PC-9 (cell line): ENCODE measurements around the gene LINC00237. TPM values are rescaled to one million over a fixed set of nuclear protein-coding genes. Genes with fewer than 3 reads are reported as not detected.

ENCODE experiments used
- BruUV-seq: library from RNA; stranded (reverse); fragments of 400-500 nt; replicated peaks from 2 replicates; lab custom pipeline; 2021; lab: Mats Ljungman, UMichigan
- CTCF ChIA-PET: fragments of 300-600 bp; sonication (Branson Sonifier 250); formaldehyde crosslinking; loops from one replicate; lab custom pipeline; 2022; ENCODE audit warnings: antibody characterized with exemption; lab: Charles Lee
- POLR2A ChIA-PET: fragments of 300-600 bp; sonication (Branson Sonifier 250); formaldehyde crosslinking; loops from one replicate; lab custom pipeline; 2022; ENCODE audit warnings: antibody characterized with exemption; ENCODE audit not compliant: unreplicated experiment; lab: Charles Lee
- DNase-seq, 2 experiments: peaks; one replicate each; pipeline versions ENCODE4 v3.0.0 to v3.0.0-alpha.2; 2015 to 2022; ENCODE audit warnings: mixed read lengths in 1 of 2
- H2AFZ ChIP-seq: fragments of 200-600 bp; sonication (generic); 2 replicates; pipeline ENCODE4 v1.8.1; 2017; ENCODE audit warnings: antibody characterized with exemption
- H3F3A ChIP-seq: fragments of 200-600 bp; sonication (generic); 2 replicates; pipeline ENCODE4 v1.8.1; 2017; ENCODE audit warnings: antibody characterized with exemption, mild to moderate bottlenecking, low read depth; ENCODE audit not compliant: insufficient read depth
- H3K27ac ChIP-seq: fragments of 200-600 bp; sonication (generic); 2 replicates; pipeline ENCODE4 v1.6.1; 2016; ENCODE audit warnings: mixed run types
- H3K27me3 ChIP-seq: fragments of 200-600 bp; sonication (generic); 2 replicates; pipeline ENCODE4 v1.6.1; 2016; ENCODE audit warnings: low read depth, mixed run types; ENCODE audit not compliant: insufficient read depth
- H3K36me3 ChIP-seq: fragments of 200-600 bp; sonication (generic); 2 replicates; pipeline ENCODE4 v1.6.1; 2016; ENCODE audit warnings: low read depth, mixed run types
- H3K4me1 ChIP-seq: fragments of 200-600 bp; sonication (generic); replicated peaks from 2 replicates; pipeline ENCODE4 v1.6.1; 2016; ENCODE audit warnings: mixed run types; ENCODE audit not compliant: insufficient read depth
- H3K4me2 ChIP-seq: fragments of 200-600 bp; sonication (generic); 2 replicates; pipeline ENCODE4 v1.6.1; 2017; ENCODE audit warnings: mixed run types
- H3K4me3 ChIP-seq: fragments of 200-600 bp; sonication (generic); 2 replicates; pipeline ENCODE4 v1.6.1; 2016; ENCODE audit warnings: mixed run types
- H3K79me2 ChIP-seq: fragments of 200-600 bp; sonication (generic); 2 replicates; pipeline ENCODE4 v1.6.1; 2017; ENCODE audit warnings: low read depth, mixed run types
- H3K9me2 ChIP-seq: fragments of 200-600 bp; sonication (generic); 2 replicates; pipeline ENCODE4 v1.8.1; 2017; ENCODE audit warnings: mild to moderate bottlenecking; ENCODE audit not compliant: insufficient read depth
- H3K9me3 ChIP-seq: fragments of 200-600 bp; sonication (generic); 2 replicates; pipeline ENCODE4 v1.8.1; 2016; ENCODE audit warnings: low read depth; ENCODE audit not compliant: insufficient read depth
- H4K20me1 ChIP-seq: fragments of 200-600 bp; sonication (generic); 2 replicates; pipeline ENCODE4 v1.8.1; 2017; ENCODE audit not compliant: insufficient read depth
- EZH2 ChIP-seq: fragments of 200-600 bp; sonication (generic); IDR thresholded peaks from 2 replicates; pipeline ENCODE4 v1.8.0; 2017; ENCODE audit warnings: antibody characterized with exemption, low read depth
- intact Hi-C: fragments of 100-400 bp; cut with micrococcal nuclease; formaldehyde crosslinking; loops from one replicate; pipeline ENCODE4 v1.10.0; 2022; ENCODE audit not compliant: unreplicated experiment
- total RNA-seq: library from RNA; stranded (reverse); gene quantifications from 2 replicates; pipeline ENCODE4 v1.2.3, GENCODE V29; 2021
- TF ChIP-seq, protein P1 (sequence below): fragments of 200-600 bp; sonication (generic); conservative IDR thresholded peaks from 2 replicates; pipeline ENCODE4 v1.6.1; 2017; ENCODE audit warnings: mixed run types, antibody characterized with exemption, mild to moderate bottlenecking, moderate library complexity

The LINC00237 gene
- total RNA-seq, 1 experiment from 2014 or later: not detected

DNA sequence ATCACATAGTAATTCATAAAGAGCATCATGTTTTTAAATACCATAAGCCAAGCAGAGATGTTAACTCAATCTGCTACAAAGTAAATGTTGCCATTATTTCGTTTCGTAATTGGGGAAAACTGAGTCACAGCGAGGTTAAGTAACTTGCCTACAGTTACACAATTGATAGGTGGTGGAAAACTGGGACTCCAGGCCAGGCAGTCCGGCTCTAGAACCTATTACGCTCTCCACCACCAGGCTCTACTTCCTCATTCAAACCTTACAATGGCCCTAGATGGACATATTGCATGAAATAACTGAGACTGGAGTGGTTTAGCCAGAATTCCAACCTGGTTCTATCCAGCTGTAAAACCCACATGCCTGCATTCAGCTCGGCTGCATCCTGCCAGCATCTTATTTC, 58.2 kb downstream of the LINC00237 start:
- no peaks in the 10 kb centered on the region for H4K20me1 ChIP-seq
- no peak overlapping the region for H2AFZ ChIP-seq
- H3K79me2 ChIP-seq: no peaks in the 10 kb centered on the region
- H3K4me3 ChIP-seq: no peak overlapping the region
- H3K4me2 ChIP-seq: no peak overlapping the region
- BruUV-seq: no TSS peak
- POLR2A ChIA-PET: interaction anchor here (0.6 kb wide), 1 partner anchor 11 kb away, joined by 8 read pairs; no protein-coding TSS in a partner anchor
- no peaks in the 10 kb centered on the region for H3K36me3 ChIP-seq
- DNase-seq: no peak
- H3K27ac ChIP-seq: no peak overlapping the region
- H3F3A ChIP-seq: no peaks in the 10 kb centered on the region
- TF ChIP-seq, protein P1, sequence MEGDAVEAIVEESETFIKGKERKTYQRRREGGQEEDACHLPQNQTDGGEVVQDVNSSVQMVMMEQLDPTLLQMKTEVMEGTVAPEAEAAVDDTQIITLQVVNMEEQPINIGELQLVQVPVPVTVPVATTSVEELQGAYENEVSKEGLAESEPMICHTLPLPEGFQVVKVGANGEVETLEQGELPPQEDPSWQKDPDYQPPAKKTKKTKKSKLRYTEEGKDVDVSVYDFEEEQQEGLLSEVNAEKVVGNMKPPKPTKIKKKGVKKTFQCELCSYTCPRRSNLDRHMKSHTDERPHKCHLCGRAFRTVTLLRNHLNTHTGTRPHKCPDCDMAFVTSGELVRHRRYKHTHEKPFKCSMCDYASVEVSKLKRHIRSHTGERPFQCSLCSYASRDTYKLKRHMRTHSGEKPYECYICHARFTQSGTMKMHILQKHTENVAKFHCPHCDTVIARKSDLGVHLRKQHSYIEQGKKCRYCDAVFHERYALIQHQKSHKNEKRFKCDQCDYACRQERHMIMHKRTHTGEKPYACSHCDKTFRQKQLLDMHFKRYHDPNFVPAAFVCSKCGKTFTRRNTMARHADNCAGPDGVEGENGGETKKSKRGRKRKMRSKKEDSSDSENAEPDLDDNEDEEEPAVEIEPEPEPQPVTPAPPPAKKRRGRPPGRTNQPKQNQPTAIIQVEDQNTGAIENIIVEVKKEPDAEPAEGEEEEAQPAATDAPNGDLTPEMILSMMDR: no peak
- TF ChIP-seq EZH2: no peak
- no peaks in the 10 kb centered on the region for H3K9me2 ChIP-seq
- no peaks in the 10 kb centered on the region for H3K9me3 ChIP-seq
- no peaks in the 10 kb centered on the region for H3K4me1 ChIP-seq
- intact Hi-C loops: loop anchor here (2.0 kb wide), 1 partner anchor 457 kb away; no protein-coding TSS in a partner anchor
- peaks cover 58% of the 10 kb centered on the region for H3K27me3 ChIP-seq
- CTCF ChIA-PET: no interaction called here

DNA sequence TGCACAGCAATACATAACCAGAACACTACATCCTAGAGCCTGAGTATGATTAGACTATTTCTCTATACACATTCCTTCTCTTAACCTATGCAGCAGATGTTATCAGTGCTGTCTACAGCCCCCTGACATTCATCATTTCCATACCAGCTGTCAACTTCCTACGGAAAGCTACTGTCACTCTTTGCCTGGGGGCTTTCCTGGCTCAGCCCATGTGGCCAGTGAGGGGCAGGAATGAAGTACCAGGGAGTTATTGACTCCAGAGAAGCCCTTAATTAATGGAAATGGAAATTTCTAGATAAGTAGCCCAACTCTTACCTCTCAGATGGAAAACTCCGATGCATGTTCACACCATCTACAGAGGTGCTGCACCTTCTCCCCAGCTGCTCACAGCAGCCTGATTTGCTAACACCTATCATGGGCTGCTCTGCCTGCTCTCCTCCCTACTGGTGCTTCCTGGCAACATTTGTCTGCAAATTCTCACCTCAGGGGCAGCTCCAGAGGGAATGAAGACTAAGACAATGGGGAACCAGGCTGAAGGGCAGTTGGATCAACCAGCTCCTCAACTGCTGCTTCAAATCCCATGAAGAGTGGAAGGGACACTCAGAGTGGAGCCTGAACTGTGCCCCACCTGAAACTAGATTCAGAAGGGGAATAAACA, 59.6 kb downstream of the LINC00237 start:
- no peaks in the 10 kb centered on the region for H3K9me2 ChIP-seq
- H3F3A ChIP-seq: no peaks in the 10 kb centered on the region
- no peak overlapping the region for H2AFZ ChIP-seq
- H3K27ac ChIP-seq: no peak overlapping the region
- intact Hi-C loops: no loop called here
- no peak overlapping the region for H3K4me2 ChIP-seq
- no peak overlapping the region for H3K4me3 ChIP-seq
- H3K36me3 ChIP-seq: no peaks in the 10 kb centered on the region
- no TSS peak for BruUV-seq
- H3K79me2 ChIP-seq: no peaks in the 10 kb centered on the region
- no peak for DNase-seq
- H3K27me3 ChIP-seq: peaks cover 65% of the 10 kb centered on the region
- CTCF ChIA-PET: no interaction called here
- TF ChIP-seq EZH2: no peak
- TF ChIP-seq, protein P1: no peak
- H3K4me1 ChIP-seq: no peaks in the 10 kb centered on the region
- POLR2A ChIA-PET: no interaction called here
- H3K9me3 ChIP-seq: no peaks in the 10 kb centered on the region
- no peaks in the 10 kb centered on the region for H4K20me1 ChIP-seq

Other genes starting within 250 kb of the LINC00237 start
- gene KIZ, start 19.7 kb upstream of the LINC00237 start, total RNA-seq: 17.2 and 21.5 TPM in 2 replicates
- 70.4 and 78.3 TPM in 2 replicates for gene XRN2, start 197.0 kb upstream of the LINC00237 start, total RNA-seq